ENCODE results near the gene GLTP. TPM values are rescaled to one million over a fixed set of nuclear protein-coding genes. Genes with fewer than 3 reads are reported as not detected.

Gene GLTP
- total and polyA plus RNA-seq, 2 of the 13 experiments (the other 11 are each of a cell fraction or from before 2014, with no cell fraction given), result 10.7 to 12.9 TPM

DNA sequence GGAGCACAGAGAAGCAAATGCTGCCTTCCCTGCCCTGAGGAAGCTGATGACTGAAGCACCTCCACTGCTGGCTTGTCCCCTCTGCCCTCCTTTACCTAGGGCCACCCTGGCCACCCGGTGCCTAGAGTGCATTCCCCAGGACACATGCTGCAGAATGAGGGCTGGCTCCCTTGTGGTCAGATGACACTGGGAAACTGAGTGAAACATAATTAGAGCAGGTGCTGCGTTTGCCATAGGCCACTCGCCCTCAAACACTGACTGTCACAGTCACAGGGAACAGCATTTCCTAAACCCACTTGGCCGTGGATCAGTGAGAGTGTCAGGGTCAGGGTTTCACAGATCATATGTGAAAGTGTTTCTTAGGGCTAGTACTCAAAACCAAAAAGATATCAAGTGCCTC, 35.7 kb upstream of the GLTP start:
- H3K36me3 ChIP-seq (replicated peaks in 1 of 2; ENCODE audit: control insufficient read depth in 1 of 2, insufficient read depth in 2 of 2, low read length in 2 of 2), result peaks cover 22 to 63% of the 10 kb centered on the region in 2 experiments
- no peak overlapping the region for H3K4me2 ChIP-seq (ENCODE audit: low read depth, low read length)
- no peaks in the 10 kb centered on the region for H3K79me2 ChIP-seq (ENCODE audit: insufficient read depth, low read length)
- ATAC-seq (no peak), FAIRE-seq (no peak), DNase-seq (ENCODE audit: low spot score) (no peak)
- POLR2A ChIA-PET, result no interaction called here
- no peaks in the 10 kb centered on the region for H3K4me1 ChIP-seq (ENCODE audit: insufficient read depth, low read length)
- no peak overlapping the region for H3K27ac ChIP-seq (ENCODE audit: extremely low read length, insufficient read depth, low read length)
- H2AFZ ChIP-seq (ENCODE audit: low read length), result no peak overlapping the region
- CTCF ChIA-PET (ENCODE audit: low intra/inter-chr PET ratio, low total read pairs), result no interaction called here
- WGBS (ENCODE audit: low lambda C conversion rate), result 100% methylated on average over 1 of the region's 4 CpGs
- no peak overlapping the region for H3K9ac ChIP-seq (ENCODE audit: insufficient read depth, low read depth, low read length)
- TF ChIP-seq, protein P1, sequence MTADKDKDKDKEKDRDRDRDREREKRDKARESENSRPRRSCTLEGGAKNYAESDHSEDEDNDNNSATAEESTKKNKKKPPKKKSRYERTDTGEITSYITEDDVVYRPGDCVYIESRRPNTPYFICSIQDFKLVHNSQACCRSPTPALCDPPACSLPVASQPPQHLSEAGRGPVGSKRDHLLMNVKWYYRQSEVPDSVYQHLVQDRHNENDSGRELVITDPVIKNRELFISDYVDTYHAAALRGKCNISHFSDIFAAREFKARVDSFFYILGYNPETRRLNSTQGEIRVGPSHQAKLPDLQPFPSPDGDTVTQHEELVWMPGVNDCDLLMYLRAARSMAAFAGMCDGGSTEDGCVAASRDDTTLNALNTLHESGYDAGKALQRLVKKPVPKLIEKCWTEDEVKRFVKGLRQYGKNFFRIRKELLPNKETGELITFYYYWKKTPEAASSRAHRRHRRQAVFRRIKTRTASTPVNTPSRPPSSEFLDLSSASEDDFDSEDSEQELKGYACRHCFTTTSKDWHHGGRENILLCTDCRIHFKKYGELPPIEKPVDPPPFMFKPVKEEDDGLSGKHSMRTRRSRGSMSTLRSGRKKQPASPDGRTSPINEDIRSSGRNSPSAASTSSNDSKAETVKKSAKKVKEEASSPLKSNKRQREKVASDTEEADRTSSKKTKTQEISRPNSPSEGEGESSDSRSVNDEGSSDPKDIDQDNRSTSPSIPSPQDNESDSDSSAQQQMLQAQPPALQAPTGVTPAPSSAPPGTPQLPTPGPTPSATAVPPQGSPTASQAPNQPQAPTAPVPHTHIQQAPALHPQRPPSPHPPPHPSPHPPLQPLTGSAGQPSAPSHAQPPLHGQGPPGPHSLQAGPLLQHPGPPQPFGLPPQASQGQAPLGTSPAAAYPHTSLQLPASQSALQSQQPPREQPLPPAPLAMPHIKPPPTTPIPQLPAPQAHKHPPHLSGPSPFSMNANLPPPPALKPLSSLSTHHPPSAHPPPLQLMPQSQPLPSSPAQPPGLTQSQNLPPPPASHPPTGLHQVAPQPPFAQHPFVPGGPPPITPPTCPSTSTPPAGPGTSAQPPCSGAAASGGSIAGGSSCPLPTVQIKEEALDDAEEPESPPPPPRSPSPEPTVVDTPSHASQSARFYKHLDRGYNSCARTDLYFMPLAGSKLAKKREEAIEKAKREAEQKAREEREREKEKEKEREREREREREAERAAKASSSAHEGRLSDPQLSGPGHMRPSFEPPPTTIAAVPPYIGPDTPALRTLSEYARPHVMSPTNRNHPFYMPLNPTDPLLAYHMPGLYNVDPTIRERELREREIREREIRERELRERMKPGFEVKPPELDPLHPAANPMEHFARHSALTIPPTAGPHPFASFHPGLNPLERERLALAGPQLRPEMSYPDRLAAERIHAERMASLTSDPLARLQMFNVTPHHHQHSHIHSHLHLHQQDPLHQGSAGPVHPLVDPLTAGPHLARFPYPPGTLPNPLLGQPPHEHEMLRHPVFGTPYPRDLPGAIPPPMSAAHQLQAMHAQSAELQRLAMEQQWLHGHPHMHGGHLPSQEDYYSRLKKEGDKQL (CRISPR knock-in tag; IDR thresholded peaks at IDR 0.05; ENCODE audit: low read depth), result no peak
- H3K4me3 ChIP-seq (replicated peaks in 1 of 3; ENCODE audit: insufficient read depth in 1 of 3, low read depth in 2 of 3, low read length in 3 of 3), result no peak overlapping the region
- H3K27me3 ChIP-seq (ENCODE audit: control insufficient read depth in 1 of 2, insufficient read depth in 2 of 2, low read length in 2 of 2), result no peaks in the 10 kb centered on the region
- no TSS peak for BruUV-seq (replicated peaks)
- no peaks in the 10 kb centered on the region for H4K20me1 ChIP-seq (ENCODE audit: insufficient read depth, low read length)
- in situ Hi-C loops (cut with HindIII; ENCODE audit: extremely low pct_ligation_motif_present, low pct_unique_long_range_greater_than_20kb) (no loop called here), intact Hi-C loops (cut with micrococcal nuclease; ENCODE audit: unreplicated experiment) (no loop called here)
- no peaks in the 10 kb centered on the region for H3K9me3 ChIP-seq (ENCODE audit: low read length)
